Left lung (tissue), 10 donors: ENCODE data around the gene MED16. TPM values are rescaled to one million over a fixed set of nuclear protein-coding genes. Genes with fewer than 3 reads are reported as not detected.
A peak's percentile ranks its signal among the peaks of the same experiment; 100 is the strongest.

Experiments
- ATAC-seq: fragments of 200-7000 bp; cut with Tn5 transposase; one replicate; pipeline ENCODE4 v1.9.1; 2020; ENCODE audit warnings: moderate library complexity
- DNase-seq, 4 donors: peaks; one replicate each; pipeline ENCODE4 v3.0.0-alpha.2; 2013 to 2020
- H3K27ac ChIP-seq, 2 donors: fragments of 200-600 bp; sonication (generic) in 1 of 2; one replicate each; pipeline versions ENCODE4 v1.5.0 to v1.8.0; 2020 to 2021
- H3K27me3 ChIP-seq, 2 donors: fragments of 200-600 bp; sonication (generic) in 1 of 2; one replicate each; pipeline versions ENCODE4 v1.5.0 to v1.8.0; 2020 to 2021
- H3K36me3 ChIP-seq, 2 donors: fragments of 200-600 bp; sonication (generic) in 1 of 2; one replicate each; pipeline versions ENCODE4 v1.5.0 to v1.8.0; 2020 to 2021
- H3K4me1 ChIP-seq, 2 donors: fragments of 200-600 bp; one replicate each; pipeline ENCODE4 v1.8.0; 2021
- H3K4me3 ChIP-seq, 2 donors: fragments of 200-600 bp; sonication (generic) in 1 of 2; one replicate each; pipeline versions ENCODE4 v1.5.0 to v1.8.0; 2020 to 2021; ENCODE audit warnings: mild to moderate bottlenecking in 1 of 2
- H3K9me3 ChIP-seq, 2 donors: fragments of 200-600 bp; sonication (generic) in 1 of 2; one replicate each; pipeline versions ENCODE4 v1.5.0 to v1.8.0; 2020 to 2021
- CTCF ChIP-seq, 2 donors: fragments of 200-600 bp; sonication (generic) in 1 of 2; IDR thresholded peaks; one replicate each; pipeline versions ENCODE4 v1.5.0 to v1.8.0; 2021; ENCODE audit warnings: antibody characterized with exemption in 2 of 2
- intact Hi-C, 2 donors: fragments of 100-400 bp; cut with DNase I; formaldehyde crosslinking; loops; one replicate each; pipeline versions ENCODE4 v1.11.2 to v1.14.2; 2022
- polyA plus RNA-seq, 6 donors: library from polyadenylated mRNA; unstranded; fragments of 120-200 nt; gene quantifications; one replicate each; pipeline ENCODE4 v1.2.1, GENCODE V29; 2013; ENCODE audit not compliant: insufficient read length in 6 of 6
- total RNA-seq, 2 donors: library from RNA; stranded (reverse); fragmentation: NEBNext Ultra II Directional; extraction: Animal tissue kit (Norgen Biotek cat#: 25700); gene quantifications; one replicate each; pipeline ENCODE4 v1.2.1, GENCODE V29; 2021
- donor health status: DM: no; HTN: yes; CAD: no.
- donor health status: DM: no; HTN: no; CAD: no.

Gene MED16
- total and polyA plus RNA-seq, 8 donors, result 42.4 to 61.7 (median 53.0) TPM

GRCh38 chr19:848386-848921 lies 44.5 kb downstream of the MED16 start:
- Histone ChIP-seq H3K4me3 (no peak overlapping the region), H3K27me3 (peaks cover 15 to 84% of the 10 kb centered on the region in 2 donors), H3K36me3 (no peaks in the 10 kb centered on the region), H3K9me3 (no peaks in the 10 kb centered on the region), H3K27ac (no peak overlapping the region), H3K4me1 (peaks cover 12 to 55% of the 10 kb centered on the region in 2 donors)
- no peak for DNase-seq
- TF ChIP-seq CTCF (IDR thresholded peaks at IDR 0.05), result no peak
- intact Hi-C loops, result no loop called here
- no peak for ATAC-seq

GRCh38 chr19:845707-846521 lies 47.1 kb downstream of the MED16 start:
- intact Hi-C loops, result no loop called here
- peaks cover 15 to 80% of the 10 kb centered on the region in 2 donors for H3K27me3 ChIP-seq

GRCh38 chr19:844546-844971 lies 48.4 kb downstream of the MED16 start:
- peaks cover 6 to 47% of the 10 kb centered on the region in 2 donors for H3K4me1 ChIP-seq
- DNase-seq (no peak), ATAC-seq (peak; percentile 5)
- intact Hi-C loops, result no loop called here
- no peaks in the 10 kb centered on the region for H3K9me3 ChIP-seq
- H3K27me3 ChIP-seq, result peaks cover 15 to 81% of the 10 kb centered on the region in 2 donors
- no peaks in the 10 kb centered on the region for H3K36me3 ChIP-seq
- no peak overlapping the region for H3K27ac ChIP-seq
- H3K4me3 ChIP-seq, result no peak overlapping the region
- TF ChIP-seq CTCF (IDR thresholded peaks at IDR 0.05), result no peak

More at GRCh38 chr19:845707-846521, 47.1 kb downstream of the MED16 start:
- DNase-seq (peak in 1 of 4 donors; percentile 73), ATAC-seq (no peak)
- Histone ChIP-seq H3K9me3 (no peaks in the 10 kb centered on the region), H3K27ac (no peak overlapping the region), H3K4me3 (no peak overlapping the region), H3K36me3 (no peaks in the 10 kb centered on the region), H3K4me1 (peaks cover 12 to 44% of the 10 kb centered on the region in 2 donors)
- TF ChIP-seq CTCF (IDR thresholded peaks at IDR 0.05), result no peak

- Histone ChIP-seq H3K27ac (no peak overlapping the region), H3K27me3 (peaks cover 15 to 86% of the 10 kb centered on the region in 2 donors), H3K4me3 (peak overlapping the region; percentile 3 to 19), H3K9me3 (no peaks in the 10 kb centered on the region), H3K4me1 (peaks cover 6 to 53% of the 10 kb centered on the region in 2 donors), H3K36me3 (no peaks in the 10 kb centered on the region)
- ATAC-seq (peak; percentile 64), DNase-seq (peak in 1 of 4 donors; percentile 79)
- TF ChIP-seq CTCF (IDR thresholded peaks at IDR 0.05), result no peak
- intact Hi-C loops, result no loop called here
These were observed 49.0 kb downstream of the MED16 start for GRCh38 chr19:843836-844545.
